ENCODE measurements around the gene ZSWIM6. TPM values are rescaled to one million over a fixed set of nuclear protein-coding genes. Genes with fewer than 3 reads are reported as not detected.

ZSWIM6 gene
- total RNA-seq, 1 donor from 2014 or later = 20.7 TPM

DNA sequence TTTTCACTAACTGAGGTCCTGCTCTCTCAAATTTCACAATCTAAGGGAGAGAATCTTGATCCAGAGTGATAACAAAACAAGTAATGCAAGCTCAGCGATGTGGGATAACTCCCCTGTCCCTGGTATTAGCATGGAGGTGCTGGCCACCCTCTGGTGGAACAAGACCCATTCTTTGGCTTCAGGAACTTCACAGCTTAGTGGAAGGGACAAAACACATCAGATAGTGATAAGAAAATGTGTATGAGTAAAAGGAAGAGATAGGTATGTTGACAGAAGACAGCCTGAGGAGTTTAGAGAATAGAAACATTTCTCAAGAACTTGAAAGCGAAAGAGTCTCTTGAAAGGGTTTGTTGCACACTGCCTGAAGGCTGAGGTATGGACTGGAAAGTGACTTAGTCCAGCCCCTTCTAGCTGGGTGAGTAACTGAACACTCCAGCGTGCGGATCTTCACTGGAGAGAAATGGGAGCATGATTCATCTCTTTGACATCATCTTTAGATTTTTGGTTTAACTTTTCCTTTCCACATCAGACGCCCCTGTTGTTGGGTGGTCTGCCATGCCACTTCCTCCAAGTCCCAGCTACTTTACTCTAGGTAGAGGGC, 25.4 kb upstream of the ZSWIM6 start:
- Mint-ChIP-seq H3K9me3 (ENCODE audit: unreplicated experiment) (no peaks in the 10 kb centered on the region), H3K27me3 (ENCODE audit: unreplicated experiment) (no peaks in the 10 kb centered on the region), H3K27ac (ENCODE audit: unreplicated experiment) (peak overlapping the region; percentile 58), H3K4me3 (ENCODE audit: unreplicated experiment) (no peak overlapping the region), H3K4me1 (ENCODE audit: unreplicated experiment) (peaks cover 71% of the 10 kb centered on the region), H3K36me3 (ENCODE audit: unreplicated experiment) (no peaks in the 10 kb centered on the region)
- TF ChIP-seq, protein P1, sequence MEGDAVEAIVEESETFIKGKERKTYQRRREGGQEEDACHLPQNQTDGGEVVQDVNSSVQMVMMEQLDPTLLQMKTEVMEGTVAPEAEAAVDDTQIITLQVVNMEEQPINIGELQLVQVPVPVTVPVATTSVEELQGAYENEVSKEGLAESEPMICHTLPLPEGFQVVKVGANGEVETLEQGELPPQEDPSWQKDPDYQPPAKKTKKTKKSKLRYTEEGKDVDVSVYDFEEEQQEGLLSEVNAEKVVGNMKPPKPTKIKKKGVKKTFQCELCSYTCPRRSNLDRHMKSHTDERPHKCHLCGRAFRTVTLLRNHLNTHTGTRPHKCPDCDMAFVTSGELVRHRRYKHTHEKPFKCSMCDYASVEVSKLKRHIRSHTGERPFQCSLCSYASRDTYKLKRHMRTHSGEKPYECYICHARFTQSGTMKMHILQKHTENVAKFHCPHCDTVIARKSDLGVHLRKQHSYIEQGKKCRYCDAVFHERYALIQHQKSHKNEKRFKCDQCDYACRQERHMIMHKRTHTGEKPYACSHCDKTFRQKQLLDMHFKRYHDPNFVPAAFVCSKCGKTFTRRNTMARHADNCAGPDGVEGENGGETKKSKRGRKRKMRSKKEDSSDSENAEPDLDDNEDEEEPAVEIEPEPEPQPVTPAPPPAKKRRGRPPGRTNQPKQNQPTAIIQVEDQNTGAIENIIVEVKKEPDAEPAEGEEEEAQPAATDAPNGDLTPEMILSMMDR (IDR thresholded peaks at IDR 0.05) = no peak
- DNase-seq (ENCODE audit: extremely low spot score, unreplicated experiment) = no peak

DNA sequence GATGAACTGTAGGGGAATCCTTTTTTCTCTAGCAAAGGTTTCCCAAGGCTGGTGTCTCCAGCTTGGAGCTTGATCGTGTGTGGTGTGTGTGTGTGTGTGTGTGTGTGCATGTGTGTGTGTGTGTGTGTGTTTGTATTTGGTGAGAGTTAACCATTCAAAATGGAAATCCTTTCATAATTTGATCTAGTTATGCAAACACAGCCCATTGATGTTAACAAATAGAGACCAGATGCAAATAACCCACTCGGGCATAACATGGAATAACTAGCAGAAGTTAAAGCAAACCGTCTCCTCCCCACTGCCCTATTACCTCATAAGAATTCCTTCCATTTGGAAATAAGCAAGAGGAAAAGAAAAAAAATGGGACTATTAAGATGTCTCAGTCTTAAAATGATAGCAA, 24.9 kb upstream of the ZSWIM6 start:
- Mint-ChIP-seq H3K27ac (ENCODE audit: unreplicated experiment) (peak overlapping the region; percentile 58), H3K27me3 (ENCODE audit: unreplicated experiment) (no peaks in the 10 kb centered on the region), H3K36me3 (ENCODE audit: unreplicated experiment) (no peaks in the 10 kb centered on the region), H3K9me3 (ENCODE audit: unreplicated experiment) (no peaks in the 10 kb centered on the region), H3K4me3 (ENCODE audit: unreplicated experiment) (no peak overlapping the region), H3K4me1 (ENCODE audit: unreplicated experiment) (peaks cover 71% of the 10 kb centered on the region)
- DNase-seq (ENCODE audit: extremely low spot score, unreplicated experiment) = no peak
- TF ChIP-seq, protein P1 (IDR thresholded peaks at IDR 0.05) = no peak

DNA sequence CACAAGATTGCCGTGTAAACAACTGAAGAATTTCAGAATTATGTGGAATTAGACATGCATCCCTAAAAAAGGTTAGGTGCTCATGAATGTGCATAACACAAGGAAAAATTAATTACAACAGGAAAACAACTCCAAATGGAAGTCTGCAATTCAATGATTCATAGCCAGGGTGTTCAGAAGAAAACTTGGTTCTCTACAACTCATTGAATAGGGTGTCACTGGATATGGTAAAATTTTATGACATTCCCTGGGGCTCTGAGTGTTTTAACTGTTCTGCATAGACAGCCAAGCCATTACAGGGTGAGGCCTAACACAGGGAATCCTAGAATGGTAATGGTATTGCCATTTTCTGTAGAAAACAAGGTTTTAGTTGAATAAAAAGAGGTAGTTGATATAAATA, 24.4 kb upstream of the ZSWIM6 start:
- TF ChIP-seq, protein P1 (IDR thresholded peaks at IDR 0.05) = no peak
- no peaks in the 10 kb centered on the region for H3K36me3 Mint-ChIP-seq (ENCODE audit: unreplicated experiment)
- H3K27me3 Mint-ChIP-seq (ENCODE audit: unreplicated experiment) = no peaks in the 10 kb centered on the region
- H3K9me3 Mint-ChIP-seq (ENCODE audit: unreplicated experiment) = no peaks in the 10 kb centered on the region
- no peak for DNase-seq (ENCODE audit: extremely low spot score, unreplicated experiment)
- peaks cover 71% of the 10 kb centered on the region for H3K4me1 Mint-ChIP-seq (ENCODE audit: unreplicated experiment)
- no peak overlapping the region for H3K4me3 Mint-ChIP-seq (ENCODE audit: unreplicated experiment)
- peak overlapping the region; percentile 31 for H3K27ac Mint-ChIP-seq (ENCODE audit: unreplicated experiment)

DNA sequence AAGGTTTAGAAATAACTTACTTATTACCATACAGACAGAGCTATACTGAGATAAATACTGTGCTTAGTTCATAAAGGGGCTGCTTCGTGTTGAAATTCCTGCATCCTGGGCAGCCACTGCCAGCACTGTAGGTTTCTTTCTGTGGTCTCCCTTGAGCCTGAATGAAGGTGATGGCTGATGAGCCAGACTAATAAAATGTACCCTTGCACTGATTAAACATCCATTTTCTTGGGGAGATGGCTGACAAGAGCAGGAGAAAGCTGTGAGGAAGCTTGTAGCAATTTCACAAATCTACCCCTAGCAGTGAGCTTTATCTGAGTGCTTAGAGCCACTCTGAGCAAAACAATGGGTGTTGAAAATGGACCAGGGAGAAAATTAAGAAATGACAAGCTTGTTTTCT, 23.3 kb upstream of the ZSWIM6 start:
- Mint-ChIP-seq H3K36me3 (ENCODE audit: unreplicated experiment) (no peaks in the 10 kb centered on the region), H3K27ac (ENCODE audit: unreplicated experiment) (peak overlapping the region; percentile 75), H3K9me3 (ENCODE audit: unreplicated experiment) (no peaks in the 10 kb centered on the region), H3K4me3 (ENCODE audit: unreplicated experiment) (no peak overlapping the region), H3K27me3 (ENCODE audit: unreplicated experiment) (no peaks in the 10 kb centered on the region), H3K4me1 (ENCODE audit: unreplicated experiment) (peaks cover 71% of the 10 kb centered on the region)
- DNase-seq (ENCODE audit: extremely low spot score, unreplicated experiment) = no peak
- TF ChIP-seq, protein P1 (IDR thresholded peaks at IDR 0.05) = no peak

DNA sequence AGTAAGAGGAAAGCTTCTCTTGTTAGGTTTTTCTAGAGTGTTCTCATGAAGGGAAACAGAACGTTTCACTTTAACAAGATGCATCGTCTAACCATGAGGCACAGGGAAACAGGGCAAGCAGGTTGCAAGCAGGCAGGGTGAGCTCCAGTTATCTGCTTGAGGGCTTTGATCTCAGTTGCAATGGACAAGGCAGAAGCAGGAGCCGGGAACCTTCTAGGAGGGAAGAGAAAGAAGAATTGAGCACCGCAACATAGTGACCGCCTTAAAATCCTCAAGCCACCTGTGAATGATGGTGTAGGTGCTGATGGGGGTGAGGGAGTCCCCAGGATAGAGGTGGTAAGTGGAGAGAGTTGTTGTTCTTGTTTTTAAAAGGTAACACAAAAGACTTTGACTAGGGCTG, 22.9 kb upstream of the ZSWIM6 start:
- no peak overlapping the region for H3K4me3 Mint-ChIP-seq (ENCODE audit: unreplicated experiment)
- no peak for DNase-seq (ENCODE audit: extremely low spot score, unreplicated experiment)
- no peaks in the 10 kb centered on the region for H3K9me3 Mint-ChIP-seq (ENCODE audit: unreplicated experiment)
- no peaks in the 10 kb centered on the region for H3K36me3 Mint-ChIP-seq (ENCODE audit: unreplicated experiment)
- TF ChIP-seq, protein P1 (IDR thresholded peaks at IDR 0.05) = no peak
- peaks cover 71% of the 10 kb centered on the region for H3K4me1 Mint-ChIP-seq (ENCODE audit: unreplicated experiment)
- no peaks in the 10 kb centered on the region for H3K27me3 Mint-ChIP-seq (ENCODE audit: unreplicated experiment)
- H3K27ac Mint-ChIP-seq (ENCODE audit: unreplicated experiment) = no peak overlapping the region

Measured in osteocyte (in vitro differentiated cells).